Mesenchymal stem cell (in vitro differentiated cells and primary cell): ENCODE measurements around the gene ARHGEF1.

Experiments used
- DNase-seq: peaks from one replicate; pipeline ENCODE4 v3.0.0-alpha.2; 2013
- H2AFZ ChIP-seq: one replicate; pipeline ENCODE4 v1.6.1; 2013; ENCODE audit warnings: low read depth, mild to moderate bottlenecking, control low read depth, inconsistent platforms, low read length, moderate library complexity
- H2AK5ac ChIP-seq: 2 replicates; pipeline ENCODE4 v1.6.1; 2013; ENCODE audit warnings: low read length, moderate library complexity, mild to moderate bottlenecking, inconsistent platforms; ENCODE audit not compliant: severe bottlenecking
- H2BK120ac ChIP-seq: one replicate; pipeline ENCODE4 v1.6.1; 2013; ENCODE audit warnings: low read depth, mild to moderate bottlenecking, inconsistent platforms, low read length, moderate library complexity
- H2BK12ac ChIP-seq, 2 experiments: one replicate each; pipeline ENCODE4 v1.6.1; 2013; ENCODE audit warnings: inconsistent platforms in 2 of 2, low read length in 2 of 2, mild to moderate bottlenecking in 2 of 2, moderate library complexity in 2 of 2, control low read depth in 1 of 2
- H2BK15ac ChIP-seq: one replicate; pipeline ENCODE4 v1.6.1; 2013; ENCODE audit warnings: mild to moderate bottlenecking, low read depth, inconsistent platforms; ENCODE audit not compliant: poor library complexity, severe bottlenecking
- H2BK5ac ChIP-seq: 2 replicates; pipeline ENCODE4 v1.6.1; 2013; ENCODE audit warnings: low read depth, mild to moderate bottlenecking, low read length, control low read depth, inconsistent platforms; ENCODE audit not compliant: poor library complexity, severe bottlenecking
- H3K14ac ChIP-seq, 2 experiments: one replicate each; pipeline ENCODE4 v1.6.1; 2013; ENCODE audit warnings: inconsistent platforms in 2 of 2, low read length in 2 of 2, control low read depth in 1 of 2, mild to moderate bottlenecking in 1 of 2, moderate library complexity in 1 of 2
- H3K18ac ChIP-seq, 2 experiments: one replicate each; pipeline ENCODE4 v1.6.1; 2013; ENCODE audit warnings: inconsistent platforms in 2 of 2, low read length in 2 of 2, control low read depth in 1 of 2, low read depth in 1 of 2, mild to moderate bottlenecking in 1 of 2
- H3K23ac ChIP-seq, 2 experiments: one replicate each; pipeline ENCODE4 v1.6.1; 2013; ENCODE audit warnings: inconsistent platforms in 2 of 2, low read length in 2 of 2, mild to moderate bottlenecking in 2 of 2, moderate library complexity in 2 of 2, control low read depth in 1 of 2
- H3K27ac ChIP-seq: 2 replicates; pipeline ENCODE4 v1.5.1; 2013; ENCODE audit warnings: mild to moderate bottlenecking, moderate library complexity, low read length, control low read depth, inconsistent platforms; ENCODE audit not compliant: poor library complexity, severe bottlenecking
- H3K27me3 ChIP-seq, 2 experiments: 2 replicates each; pipeline versions ENCODE4 v1.6.1 to v1.7.0; 2013; ENCODE audit warnings: low read length in 2 of 2, mild to moderate bottlenecking in 2 of 2, moderate library complexity in 2 of 2, control low read depth in 1 of 2, inconsistent platforms in 1 of 2; ENCODE audit not compliant: control insufficient read depth in 1 of 2, insufficient read depth in 1 of 2
- H3K36me3 ChIP-seq, 2 experiments: 2 replicates each; pipeline versions ENCODE4 v1.6.1 to v1.7.0; 2013; ENCODE audit warnings: low read length in 2 of 2, control low read depth in 1 of 2, inconsistent platforms in 1 of 2, low read depth in 1 of 2, mild to moderate bottlenecking in 1 of 2; ENCODE audit not compliant: insufficient read depth in 2 of 2, control insufficient read depth in 1 of 2
- H3K4ac ChIP-seq, 2 experiments: one replicate each; pipeline ENCODE4 v1.6.1; 2013; ENCODE audit warnings: inconsistent platforms in 2 of 2, low read length in 2 of 2, mild to moderate bottlenecking in 2 of 2, moderate library complexity in 2 of 2, control low read depth in 1 of 2, low read depth in 1 of 2
- H3K4me1 ChIP-seq: 2 replicates; pipeline ENCODE4 v1.6.1; 2013; ENCODE audit warnings: low read depth, low read length, control low read depth; ENCODE audit not compliant: control insufficient read depth, insufficient read depth
- H3K4me2 ChIP-seq: 2 replicates; pipeline ENCODE4 v1.6.1; 2013; ENCODE audit warnings: low read length, mild to moderate bottlenecking, inconsistent platforms; ENCODE audit not compliant: poor library complexity, severe bottlenecking
- H3K4me3 ChIP-seq, 2 experiments: 2 replicates each; pipeline versions ENCODE4 v1.5.1 to v1.7.0; 2013; ENCODE audit warnings: low read length in 2 of 2, mild to moderate bottlenecking in 2 of 2, control low read depth in 1 of 2, low read depth in 1 of 2; ENCODE audit not compliant: insufficient read depth in 1 of 2
- H3K79me1 ChIP-seq: replicated peaks from 2 replicates; pipeline ENCODE4 v1.6.1; 2013; ENCODE audit warnings: mild to moderate bottlenecking, control low read depth, low read length, inconsistent platforms; ENCODE audit not compliant: poor library complexity, severe bottlenecking
- H3K9ac ChIP-seq: 2 replicates; pipeline ENCODE4 v1.7.0; 2013; ENCODE audit warnings: mild to moderate bottlenecking, low read length, moderate library complexity
- H3K9me3 ChIP-seq: 2 replicates; pipeline ENCODE4 v1.7.0; 2013; ENCODE audit warnings: mild to moderate bottlenecking, low read length; ENCODE audit not compliant: control insufficient read depth
- H4K8ac ChIP-seq: one replicate; pipeline ENCODE4 v1.6.1; 2013; ENCODE audit warnings: inconsistent platforms, mild to moderate bottlenecking, low read length, moderate library complexity
- H4K91ac ChIP-seq: one replicate; pipeline ENCODE4 v1.6.1; 2013; ENCODE audit warnings: mild to moderate bottlenecking, low read length, inconsistent platforms
- WGBS: methylation state at CpG from one replicate; pipeline ENCODE4 v1.1.7; 2013; ENCODE audit warnings: mixed read lengths; 5-methylcytosine and 5-hydroxymethylcytosine counted together

ARHGEF1 gene

DNA sequence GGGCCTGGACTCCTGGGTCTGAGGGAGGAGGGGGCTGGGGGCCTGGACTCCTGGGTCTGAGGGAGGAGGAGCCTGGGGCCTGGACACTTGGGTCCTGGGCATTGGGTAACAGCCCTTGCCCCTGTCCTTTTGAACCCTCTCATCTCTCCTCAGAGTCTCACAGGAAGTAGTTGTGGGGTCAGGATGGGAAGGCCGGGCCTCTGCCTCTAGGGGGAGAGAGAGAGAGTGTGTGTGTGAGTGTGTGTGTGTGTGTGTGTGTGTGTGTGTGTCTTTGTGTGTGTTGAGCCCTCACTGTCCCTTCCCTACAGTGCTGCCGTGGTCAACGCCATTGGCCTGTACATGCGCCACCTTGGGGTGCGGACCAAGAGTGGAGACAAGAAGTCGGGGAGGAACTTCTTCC is 10.9 kb downstream of the ARHGEF1 start:
- WGBS, result 86% methylated on average over 6 of the region's 6 CpGs
- no peak overlapping the region for H2AFZ ChIP-seq
- H2BK5ac ChIP-seq, result no peak overlapping the region
- H4K91ac ChIP-seq, result no peak overlapping the region
- no peaks in the 10 kb centered on the region for H3K9me3 ChIP-seq
- H4K8ac ChIP-seq, result no peak overlapping the region
- no peak overlapping the region for H3K23ac ChIP-seq
- H2BK15ac ChIP-seq, result no peak overlapping the region
- H3K4ac ChIP-seq, result no peak overlapping the region
- no peak overlapping the region for H2AK5ac ChIP-seq
- H2BK120ac ChIP-seq, result no peak overlapping the region
- H3K14ac ChIP-seq, result no peak overlapping the region
- H3K27me3 ChIP-seq, result no peaks in the 10 kb centered on the region
- no peak overlapping the region for H3K4me2 ChIP-seq
- no peak overlapping the region for H3K4me3 ChIP-seq
- peaks cover 69 to 82% of the 10 kb centered on the region in 2 experiments for H3K36me3 ChIP-seq
- H3K27ac ChIP-seq, result no peak overlapping the region
- DNase-seq, result peak; percentile 37
- H3K18ac ChIP-seq, result no peak overlapping the region
- peaks cover 5% of the 10 kb centered on the region for H3K4me1 ChIP-seq
- H3K9ac ChIP-seq, result no peak overlapping the region
- H3K79me1 ChIP-seq, result peaks cover 42% of the 10 kb centered on the region
- no peak overlapping the region for H2BK12ac ChIP-seq

GRCh38 chr19:41894350-41894749 is 11.4 kb downstream of the ARHGEF1 start:
- peaks cover 5% of the 10 kb centered on the region for H3K4me1 ChIP-seq
- H3K79me1 ChIP-seq, result peaks cover 38% of the 10 kb centered on the region
- no peak overlapping the region for H2BK120ac ChIP-seq
- H2BK12ac ChIP-seq, result no peak overlapping the region
- no peak overlapping the region for H2BK5ac ChIP-seq
- no peak overlapping the region for H3K27ac ChIP-seq
- 96% methylated on average over 13 of the region's 14 CpGs for WGBS
- no peak overlapping the region for H3K14ac ChIP-seq
- no peak overlapping the region for H4K8ac ChIP-seq
- H2BK15ac ChIP-seq, result no peak overlapping the region
- no peaks in the 10 kb centered on the region for H3K27me3 ChIP-seq
- no peak overlapping the region for H3K18ac ChIP-seq
- peaks cover 68 to 79% of the 10 kb centered on the region in 2 experiments for H3K36me3 ChIP-seq
- H3K23ac ChIP-seq, result no peak overlapping the region
- DNase-seq, result no peak
- no peak overlapping the region for H2AFZ ChIP-seq
- H3K4me3 ChIP-seq, result no peak overlapping the region
- H3K9ac ChIP-seq, result no peak overlapping the region
- H2AK5ac ChIP-seq, result no peak overlapping the region
- H3K9me3 ChIP-seq, result no peaks in the 10 kb centered on the region
- no peak overlapping the region for H4K91ac ChIP-seq
- H3K4ac ChIP-seq, result no peak overlapping the region
- H3K4me2 ChIP-seq, result no peak overlapping the region

DNA sequence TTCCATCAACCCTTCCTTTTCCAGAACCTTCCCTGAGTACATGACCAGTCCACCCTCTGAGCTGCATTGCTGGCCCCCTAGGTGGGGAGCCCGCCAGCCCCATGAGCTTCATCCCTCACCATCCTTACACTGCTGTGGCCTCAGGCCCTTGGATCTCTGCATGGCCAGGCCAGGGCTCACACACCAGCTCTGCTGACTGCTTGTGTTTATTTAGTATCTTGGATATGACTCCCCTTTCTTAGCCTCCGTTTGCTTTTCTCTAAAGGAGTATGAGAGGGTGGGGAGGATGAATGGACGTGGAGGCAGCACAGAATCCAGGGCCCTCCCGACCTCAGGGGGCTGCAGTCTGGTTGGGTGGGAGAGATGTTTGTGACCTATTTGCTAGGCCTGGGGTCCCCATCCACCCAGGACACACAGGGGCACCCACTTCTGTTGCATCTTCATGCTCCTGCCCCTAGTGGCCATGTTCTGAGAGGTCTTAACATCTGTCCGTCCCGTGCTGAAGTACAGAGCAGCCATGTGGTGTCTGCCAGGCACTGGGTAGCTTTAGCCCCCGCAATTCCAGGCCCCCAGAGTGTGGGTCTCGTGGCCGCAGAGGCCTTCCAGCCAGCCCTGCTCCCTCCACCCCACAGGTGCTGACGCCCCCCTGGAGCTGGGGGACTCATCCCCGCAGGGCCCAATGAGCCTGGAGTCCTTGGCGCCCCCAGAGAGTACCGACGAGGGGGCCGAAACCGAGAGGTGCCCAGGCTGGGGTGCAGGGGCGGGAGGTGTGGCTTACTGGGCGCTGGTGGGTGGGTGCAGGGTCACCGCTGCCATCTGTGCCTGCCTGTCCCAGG is 13.0 kb downstream of the ARHGEF1 start:
- no peak overlapping the region for H4K8ac ChIP-seq
- no peaks in the 10 kb centered on the region for H3K27me3 ChIP-seq
- H3K9me3 ChIP-seq, result no peaks in the 10 kb centered on the region
- no peak overlapping the region for H4K91ac ChIP-seq
- H3K4me1 ChIP-seq, result peaks cover 5% of the 10 kb centered on the region
- H3K4me2 ChIP-seq, result no peak overlapping the region
- H2BK12ac ChIP-seq, result no peak overlapping the region
- H2BK5ac ChIP-seq, result no peak overlapping the region
- H3K9ac ChIP-seq, result no peak overlapping the region
- H3K18ac ChIP-seq, result no peak overlapping the region
- H3K36me3 ChIP-seq, result peaks cover 71 to 77% of the 10 kb centered on the region in 2 experiments
- H3K4me3 ChIP-seq, result no peak overlapping the region
- H2BK120ac ChIP-seq, result no peak overlapping the region
- no peak overlapping the region for H3K14ac ChIP-seq
- WGBS, result 92% methylated on average over 14 of the region's 19 CpGs
- H2BK15ac ChIP-seq, result no peak overlapping the region
- H2AK5ac ChIP-seq, result no peak overlapping the region
- no peak for DNase-seq
- no peak overlapping the region for H3K23ac ChIP-seq
- H3K27ac ChIP-seq, result no peak overlapping the region
- H2AFZ ChIP-seq, result no peak overlapping the region
- no peak overlapping the region for H3K4ac ChIP-seq
- H3K79me1 ChIP-seq, result peaks cover 30% of the 10 kb centered on the region

DNA sequence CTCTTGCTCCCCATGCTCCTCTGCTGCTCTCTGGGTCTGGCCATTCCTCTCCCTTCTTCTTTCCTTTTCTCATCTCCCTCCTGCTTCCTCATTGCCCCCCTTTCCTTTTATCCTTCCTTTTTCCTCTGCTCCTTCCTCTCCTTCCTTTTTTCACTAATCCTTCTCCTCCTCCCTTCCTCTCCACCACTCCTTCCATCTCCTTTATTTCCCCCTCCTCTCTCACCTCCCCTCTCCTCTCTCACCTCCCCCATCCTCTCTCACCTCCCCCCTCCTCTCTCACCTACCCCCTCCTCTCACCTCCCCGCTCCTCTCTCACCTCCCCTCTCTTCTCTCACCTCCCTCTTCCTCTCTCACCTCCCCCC is 13.6 kb downstream of the ARHGEF1 start:
- no peak for DNase-seq
- Histone ChIP-seq H3K14ac (no peak overlapping the region), H2BK5ac (no peak overlapping the region), H3K23ac (no peak overlapping the region), H3K79me1 (peaks cover 28% of the 10 kb centered on the region), H3K27ac (no peak overlapping the region), H3K36me3 (peaks cover 74 to 80% of the 10 kb centered on the region in 2 experiments), H2BK120ac (no peak overlapping the region), H3K4ac (no peak overlapping the region), H2BK15ac (no peak overlapping the region), H3K4me2 (no peak overlapping the region), H3K27me3 (no peaks in the 10 kb centered on the region), H4K8ac (no peak overlapping the region), H2AK5ac (no peak overlapping the region), H4K91ac (no peak overlapping the region), H2BK12ac (no peak overlapping the region), H3K4me3 (no peak overlapping the region), H3K9ac (no peak overlapping the region), H3K18ac (no peak overlapping the region), H3K4me1 (peaks cover 5% of the 10 kb centered on the region), H2AFZ (no peak overlapping the region), H3K9me3 (no peaks in the 10 kb centered on the region)
- WGBS, result 100% methylated on average over 1 of the region's 1 CpG
